ENCODE data around the gene SLC2A11. TPM values are rescaled to one million over a fixed set of nuclear protein-coding genes. Genes with fewer than 3 reads are reported as not detected.

Gene SLC2A11
- total RNA-seq, 2 donors from 2014 or later, result 15.1 to 27.0 TPM

DNA sequence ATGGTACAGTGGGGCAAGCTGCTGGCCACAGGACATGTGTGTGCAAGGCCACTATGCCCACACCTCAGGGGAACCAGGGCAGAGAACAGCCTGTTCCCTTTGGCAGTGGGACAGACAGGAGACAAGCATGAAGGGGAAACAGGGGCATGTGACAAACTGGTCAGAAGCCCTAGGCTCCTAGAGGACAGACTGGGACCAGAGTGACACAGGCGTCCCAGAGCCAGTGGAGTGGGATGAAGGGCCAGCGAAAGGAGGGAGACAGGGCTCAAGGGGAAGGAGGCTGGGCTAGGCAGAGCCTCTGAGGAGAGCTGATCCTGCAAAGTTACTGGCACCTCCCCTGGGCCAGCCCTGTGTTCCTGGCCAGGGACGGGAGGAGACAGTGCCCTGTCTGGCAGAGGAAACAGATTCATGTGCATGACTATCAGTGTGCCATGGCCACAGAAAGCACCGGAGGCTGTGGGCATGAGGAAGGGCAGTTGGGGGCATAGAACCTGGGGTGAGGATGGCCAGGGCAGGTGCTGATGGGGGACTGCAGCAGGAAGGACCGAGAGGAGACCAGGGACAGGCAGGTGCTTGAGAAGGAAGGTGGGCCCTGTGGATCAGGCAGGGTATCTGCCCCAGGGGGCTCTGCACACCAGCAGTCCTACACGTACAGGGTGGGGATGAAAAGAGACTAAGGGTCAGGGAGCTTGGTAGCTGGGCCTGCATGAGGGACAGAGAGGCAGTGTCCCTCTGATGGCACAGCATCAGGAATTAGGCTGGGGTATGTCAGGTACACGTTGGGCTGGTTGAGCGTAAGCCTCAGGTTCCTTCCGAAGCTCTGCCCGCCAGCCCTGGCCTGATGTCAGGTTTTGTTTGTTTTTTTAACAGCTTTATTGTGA is 28.6 kb upstream of the SLC2A11 start:
- H3K4me1 ChIP-seq (replicated peaks), result no peaks in the 10 kb centered on the region
- H3K4me3 ChIP-seq, result no peak overlapping the region
- no peaks in the 10 kb centered on the region for H3K27me3 ChIP-seq (replicated peaks; ENCODE audit: insufficient read depth)
- H3K27ac ChIP-seq, result no peak overlapping the region
- H3K36me3 ChIP-seq, result peaks cover 0 to 2% of the 10 kb centered on the region in 2 donors
- no peaks in the 10 kb centered on the region for H3K9me3 ChIP-seq
- DNase-seq (ENCODE audit: low spot score), result no peak
- 85% methylated on average over 10 of the region's 10 CpGs for WGBS
- intact Hi-C loops (cut with DNase I), result no loop called here
- TF ChIP-seq POLR2AphosphoS5 (IDR thresholded peaks at IDR 0.05), result no peak
- TF ChIP-seq POLR2A (IDR thresholded peaks at IDR 0.05), result no peak
- TF ChIP-seq, protein P1, sequence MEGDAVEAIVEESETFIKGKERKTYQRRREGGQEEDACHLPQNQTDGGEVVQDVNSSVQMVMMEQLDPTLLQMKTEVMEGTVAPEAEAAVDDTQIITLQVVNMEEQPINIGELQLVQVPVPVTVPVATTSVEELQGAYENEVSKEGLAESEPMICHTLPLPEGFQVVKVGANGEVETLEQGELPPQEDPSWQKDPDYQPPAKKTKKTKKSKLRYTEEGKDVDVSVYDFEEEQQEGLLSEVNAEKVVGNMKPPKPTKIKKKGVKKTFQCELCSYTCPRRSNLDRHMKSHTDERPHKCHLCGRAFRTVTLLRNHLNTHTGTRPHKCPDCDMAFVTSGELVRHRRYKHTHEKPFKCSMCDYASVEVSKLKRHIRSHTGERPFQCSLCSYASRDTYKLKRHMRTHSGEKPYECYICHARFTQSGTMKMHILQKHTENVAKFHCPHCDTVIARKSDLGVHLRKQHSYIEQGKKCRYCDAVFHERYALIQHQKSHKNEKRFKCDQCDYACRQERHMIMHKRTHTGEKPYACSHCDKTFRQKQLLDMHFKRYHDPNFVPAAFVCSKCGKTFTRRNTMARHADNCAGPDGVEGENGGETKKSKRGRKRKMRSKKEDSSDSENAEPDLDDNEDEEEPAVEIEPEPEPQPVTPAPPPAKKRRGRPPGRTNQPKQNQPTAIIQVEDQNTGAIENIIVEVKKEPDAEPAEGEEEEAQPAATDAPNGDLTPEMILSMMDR (IDR thresholded peaks at IDR 0.05), result no peak

DNA sequence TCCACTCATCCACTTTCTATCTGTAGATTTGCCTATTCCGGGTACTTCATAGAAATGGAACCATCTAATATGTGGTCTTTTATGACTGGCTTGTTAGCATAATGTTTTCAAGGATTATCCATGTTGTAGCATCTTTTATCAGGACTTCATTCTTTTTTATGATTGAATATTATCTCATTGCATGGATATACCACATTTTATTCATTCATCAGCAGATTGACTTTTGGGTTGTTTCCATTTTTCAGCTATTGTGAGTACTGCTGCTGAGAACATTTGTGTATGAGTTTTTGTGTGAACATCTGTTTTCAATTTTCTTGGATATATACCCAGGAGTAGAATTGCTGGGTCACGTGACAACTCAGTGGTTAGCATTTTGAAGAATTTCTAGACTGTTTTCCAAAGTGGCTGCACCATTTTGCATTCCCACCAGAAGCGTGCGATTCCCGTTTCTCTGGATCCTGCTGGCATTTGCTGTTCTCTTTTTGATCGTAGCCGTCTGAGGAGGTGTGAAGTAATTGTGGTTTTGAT is 27.8 kb upstream of the SLC2A11 start:
- intact Hi-C loops (cut with DNase I), result loop anchor here (10.0 kb wide), 1 partner anchor 395 kb away; no protein-coding TSS in a partner anchor
- Histone ChIP-seq H3K36me3 (no peaks in the 10 kb centered on the region), H3K4me3 (no peak overlapping the region), H3K9me3 (no peaks in the 10 kb centered on the region), H3K27me3 (replicated peaks; ENCODE audit: insufficient read depth) (no peaks in the 10 kb centered on the region), H3K4me1 (replicated peaks) (no peaks in the 10 kb centered on the region), H3K27ac (no peak overlapping the region)
- DNase-seq (ENCODE audit: low spot score), result no peak
- TF ChIP-seq, protein P1 (IDR thresholded peaks at IDR 0.05), result no peak
- no peak for TF ChIP-seq POLR2AphosphoS5 (IDR thresholded peaks at IDR 0.05)
- no peak for TF ChIP-seq POLR2A (IDR thresholded peaks at IDR 0.05)
- WGBS, result 87% methylated on average over 7 of the region's 7 CpGs

DNA sequence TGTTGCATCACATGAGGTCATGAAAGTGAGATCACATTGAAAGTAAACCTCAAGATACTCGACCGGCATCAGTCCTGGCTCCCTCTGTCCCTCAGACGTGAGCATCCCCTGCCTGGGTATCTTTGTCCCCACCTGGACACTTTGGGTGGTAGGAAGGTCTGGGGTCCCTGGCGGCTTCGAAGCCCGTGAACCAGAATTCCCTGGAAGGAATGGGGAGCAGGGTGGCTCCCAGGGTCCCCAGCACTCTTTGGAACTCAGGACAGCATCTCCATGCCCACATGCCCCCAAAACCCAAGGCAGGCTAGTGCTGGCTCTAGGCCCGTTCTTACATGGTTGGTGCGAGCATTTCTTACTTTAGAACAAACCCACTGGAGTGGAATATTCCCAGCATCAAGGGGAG is 26.4 kb upstream of the SLC2A11 start:
- H3K4me1 ChIP-seq (replicated peaks), result no peaks in the 10 kb centered on the region
- no peak overlapping the region for H3K27ac ChIP-seq
- intact Hi-C loops (cut with DNase I), result loop anchor here (10.0 kb wide), 1 partner anchor 396 kb away; no protein-coding TSS in a partner anchor
- WGBS, result 87% methylated on average over 8 of the region's 8 CpGs
- H3K36me3 ChIP-seq, result no peaks in the 10 kb centered on the region
- TF ChIP-seq, protein P1 (IDR thresholded peaks at IDR 0.05), result no peak
- TF ChIP-seq POLR2A (IDR thresholded peaks at IDR 0.05), result no peak
- no peak for DNase-seq (ENCODE audit: low spot score)
- H3K9me3 ChIP-seq, result no peaks in the 10 kb centered on the region
- no peak overlapping the region for H3K4me3 ChIP-seq
- H3K27me3 ChIP-seq (replicated peaks; ENCODE audit: insufficient read depth), result no peaks in the 10 kb centered on the region

DNA sequence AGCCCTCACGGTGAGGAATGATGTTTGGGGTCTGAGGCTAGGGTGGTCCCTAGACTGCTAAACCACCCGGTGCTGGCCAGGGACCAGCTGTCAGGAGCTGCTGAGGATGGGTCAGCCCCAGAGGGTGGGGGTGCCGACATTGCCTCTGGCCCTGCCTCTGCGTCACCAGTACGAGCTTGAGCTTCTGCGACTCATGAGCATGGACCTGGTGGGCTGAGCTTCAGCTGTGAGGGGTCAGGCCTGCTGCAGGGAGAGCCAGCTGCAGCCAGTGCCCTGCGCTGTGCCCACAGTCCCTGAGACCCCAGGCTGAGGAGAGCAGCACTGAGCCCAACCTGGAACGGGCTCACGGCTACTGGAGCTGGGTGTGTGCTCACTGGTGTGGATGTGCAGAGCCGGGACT is 25.9 kb upstream of the SLC2A11 start:
- TF ChIP-seq POLR2AphosphoS5 (IDR thresholded peaks at IDR 0.05), result no peak
- TF ChIP-seq, protein P1 (IDR thresholded peaks at IDR 0.05), result no peak
- TF ChIP-seq POLR2A (IDR thresholded peaks at IDR 0.05), result no peak
- Histone ChIP-seq H3K9me3 (no peaks in the 10 kb centered on the region), H3K36me3 (no peaks in the 10 kb centered on the region), H3K27ac (no peak overlapping the region), H3K4me3 (no peak overlapping the region), H3K27me3 (replicated peaks; ENCODE audit: insufficient read depth) (no peaks in the 10 kb centered on the region), H3K4me1 (replicated peaks) (no peaks in the 10 kb centered on the region)
- 85% methylated on average over 10 of the region's 10 CpGs for WGBS
- DNase-seq (ENCODE audit: low spot score), result no peak
- intact Hi-C loops (cut with DNase I), result loop anchor here (10.0 kb wide), 1 partner anchor 397 kb away; no protein-coding TSS in a partner anchor

All from prostate gland (tissue), 2 donors.